Liver (tissue), 9 donors: ENCODE data around the gene IYD. TPM values are rescaled to one million over a fixed set of nuclear protein-coding genes. Genes with fewer than 3 reads are reported as not detected.
"Not testable (repeated sequence)": the region's sequence is repeated elsewhere in the genome, so short reads cannot be mapped to it uniquely, and the experiment has no call there.

Source experiments
- DNase-seq: peaks from one replicate; pipeline ENCODE4 v3.0.0-alpha.2; 2017; ENCODE audit warnings: low spot score
- H3K27ac ChIP-seq, 2 donors: one replicate each; pipeline ENCODE4 v1.7.0; 2013; ENCODE audit warnings: inconsistent platforms in 2 of 2, low read length in 2 of 2, control low read depth in 1 of 2, low read depth in 1 of 2, mild to moderate bottlenecking in 1 of 2
- H3K27me3 ChIP-seq, 4 donors: one replicate each; pipeline versions ENCODE4 v1.6.1 to v1.7.0; 2013; ENCODE audit warnings: low read length in 3 of 4, inconsistent platforms in 1 of 4, mild to moderate bottlenecking in 1 of 4, moderate library complexity in 1 of 4; ENCODE audit not compliant: control insufficient read depth in 4 of 4, insufficient read depth in 4 of 4
- H3K36me3 ChIP-seq, 4 donors: one replicate each; pipeline versions ENCODE4 v1.6.1 to v1.7.0; 2013; ENCODE audit warnings: low read length in 3 of 4, mild to moderate bottlenecking in 3 of 4, low read depth in 1 of 4, moderate library complexity in 1 of 4; ENCODE audit not compliant: control insufficient read depth in 4 of 4, insufficient read depth in 3 of 4
- H3K4me1 ChIP-seq, 4 donors: one replicate each; pipeline versions ENCODE4 v1.6.1 to v1.7.0; 2013; ENCODE audit warnings: low read length in 3 of 4, mild to moderate bottlenecking in 3 of 4, moderate library complexity in 1 of 4; ENCODE audit not compliant: control insufficient read depth in 4 of 4, insufficient read depth in 4 of 4
- H3K4me3 ChIP-seq, 3 donors: one replicate each; pipeline versions ENCODE4 v1.6.1 to v1.7.0; 2013; ENCODE audit warnings: low read length in 3 of 3, control low read depth in 1 of 3, low read depth in 1 of 3, mild to moderate bottlenecking in 1 of 3
- H3K9ac ChIP-seq, 2 donors: one replicate each; pipeline ENCODE4 v1.7.0; 2013; ENCODE audit warnings: low read length in 2 of 2, mild to moderate bottlenecking in 2 of 2, moderate library complexity in 2 of 2, control low read depth in 1 of 2, low read depth in 1 of 2
- H3K9me3 ChIP-seq, 4 donors: one replicate each; pipeline versions ENCODE4 v1.6.1 to v1.7.0; 2013; ENCODE audit warnings: low read length in 3 of 4; ENCODE audit not compliant: control insufficient read depth in 4 of 4
- EGR1 ChIP-seq, 2 donors: IDR thresholded peaks; 2 replicates each; pipeline ENCODE4 v1.6.1; 2016 to 2018; ENCODE audit warnings: antibody characterized with exemption in 2 of 2, low read depth in 2 of 2
- FOXA1 ChIP-seq: IDR thresholded peaks from 2 replicates; pipeline ENCODE4 v1.6.1; 2016; ENCODE audit warnings: antibody characterized with exemption
- FOXA2 ChIP-seq: IDR thresholded peaks from 2 replicates; pipeline ENCODE4 v1.6.1; 2016; ENCODE audit warnings: antibody characterized with exemption
- GABPA ChIP-seq, 2 donors: IDR thresholded peaks in 1 of 2; conservative IDR thresholded peaks in 1 of 2; 2 replicates each; pipeline ENCODE4 v1.6.1; 2016; ENCODE audit warnings: antibody characterized with exemption in 2 of 2, mild to moderate bottlenecking in 1 of 2, moderate library complexity in 1 of 2
- HNF4A ChIP-seq, 2 donors: conservative IDR thresholded peaks; 2 replicates each; pipeline ENCODE4 v1.6.1; 2016; ENCODE audit warnings: antibody characterized with exemption in 2 of 2, mild to moderate bottlenecking in 2 of 2
- JUND ChIP-seq, 2 donors: IDR thresholded peaks; 2 replicates each; pipeline ENCODE4 v1.6.1; 2016; ENCODE audit warnings: antibody characterized with exemption in 2 of 2
- NR2F2 ChIP-seq: IDR thresholded peaks from 2 replicates; pipeline ENCODE4 v1.6.1; 2016; ENCODE audit warnings: antibody characterized with exemption
- RXRA ChIP-seq, 2 donors: IDR thresholded peaks; 2 replicates each; pipeline ENCODE4 v1.6.1; 2017 to 2018; ENCODE audit warnings: antibody characterized with exemption in 2 of 2, mild to moderate bottlenecking in 1 of 2
- YY1 ChIP-seq: IDR thresholded peaks from 2 replicates; pipeline ENCODE4 v1.6.1; 2016; ENCODE audit warnings: antibody characterized with exemption, mild to moderate bottlenecking
- WGBS: extraction: QIAGEN DNeasy Blood & Tissue Kit; methylation state at CpG from one replicate; pipeline ENCODE4 v1.1.7; 2013; 5-methylcytosine and 5-hydroxymethylcytosine counted together
- polyA plus RNA-seq, 2 donors: library from polyadenylated mRNA; stranded (reverse) in 1 of 2; unstranded in 1 of 2; fragments of 200-250 nt in 1 of 2; fragments of >200 nt in 1 of 2; fragmentation: Nextera tagmentation in 1 of 2; extraction: Ambion mirVana in 1 of 2; gene quantifications; one replicate each; pipeline versions ENCODE4 v1.2.1 to v1.2.3, GENCODE V29; 2013 to 2015
- total RNA-seq, 2 donors: library from RNA; depleted of rRNA; stranded (reverse); fragments of >200 nt; gene quantifications; one replicate each; pipeline ENCODE4 v1.2.3, GENCODE V29; 2014
- TF ChIP-seq, protein P1 (sequence below): fragments of 150-350 bp; IDR thresholded peaks from 2 replicates; pipeline ENCODE4 v1.5.1; 2017; ENCODE audit warnings: improper control_type of control experiment, low read depth, low read length; ENCODE audit not compliant: missing input control
- TF ChIP-seq, protein P2 (sequence below): IDR thresholded peaks from 2 replicates; pipeline ENCODE4 v1.6.1; 2016; ENCODE audit warnings: antibody characterized with exemption
- TF ChIP-seq, protein P3 (sequence below): IDR thresholded peaks from 2 replicates; pipeline ENCODE4 v1.6.1; 2016; ENCODE audit warnings: antibody characterized with exemption, mild to moderate bottlenecking
- donor health status: healthy.
- donor health status: healthy.
- donor health status: healthy.
- donor health status: healthy.
- donor health status: healthy.

Gene IYD
- total and polyA plus RNA-seq, 4 donors: 1.6 to 6.2 (median 2.6) TPM

DNA sequence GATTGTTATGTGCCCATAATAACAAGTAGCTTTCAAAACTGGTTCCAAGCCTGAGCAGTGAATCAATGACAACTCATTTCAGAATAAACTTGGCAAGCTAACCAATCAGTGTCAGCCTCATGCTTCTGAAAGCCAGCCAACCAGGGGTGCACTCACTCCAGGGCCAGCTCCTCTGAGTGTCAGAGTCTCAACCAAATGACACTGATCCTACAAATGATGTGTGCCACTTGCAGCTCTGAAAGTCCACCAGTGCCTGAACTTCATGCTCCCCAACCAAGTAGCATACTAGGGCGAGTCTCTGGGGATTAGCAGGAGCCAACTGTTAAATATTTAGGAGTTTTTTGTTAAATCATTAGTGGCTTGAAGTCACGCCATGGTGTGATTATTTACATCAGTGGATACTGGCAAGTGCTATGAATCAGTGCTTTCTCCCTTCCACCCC lies 4.5 kb downstream of the IYD start:
- H3K27ac ChIP-seq: no peak overlapping the region
- TF ChIP-seq, protein P1, sequence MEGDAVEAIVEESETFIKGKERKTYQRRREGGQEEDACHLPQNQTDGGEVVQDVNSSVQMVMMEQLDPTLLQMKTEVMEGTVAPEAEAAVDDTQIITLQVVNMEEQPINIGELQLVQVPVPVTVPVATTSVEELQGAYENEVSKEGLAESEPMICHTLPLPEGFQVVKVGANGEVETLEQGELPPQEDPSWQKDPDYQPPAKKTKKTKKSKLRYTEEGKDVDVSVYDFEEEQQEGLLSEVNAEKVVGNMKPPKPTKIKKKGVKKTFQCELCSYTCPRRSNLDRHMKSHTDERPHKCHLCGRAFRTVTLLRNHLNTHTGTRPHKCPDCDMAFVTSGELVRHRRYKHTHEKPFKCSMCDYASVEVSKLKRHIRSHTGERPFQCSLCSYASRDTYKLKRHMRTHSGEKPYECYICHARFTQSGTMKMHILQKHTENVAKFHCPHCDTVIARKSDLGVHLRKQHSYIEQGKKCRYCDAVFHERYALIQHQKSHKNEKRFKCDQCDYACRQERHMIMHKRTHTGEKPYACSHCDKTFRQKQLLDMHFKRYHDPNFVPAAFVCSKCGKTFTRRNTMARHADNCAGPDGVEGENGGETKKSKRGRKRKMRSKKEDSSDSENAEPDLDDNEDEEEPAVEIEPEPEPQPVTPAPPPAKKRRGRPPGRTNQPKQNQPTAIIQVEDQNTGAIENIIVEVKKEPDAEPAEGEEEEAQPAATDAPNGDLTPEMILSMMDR: no peak
- TF ChIP-seq FOXA1: no peak
- no peak for TF ChIP-seq EGR1 (IDR thresholded peaks at IDR 0.05; ENCODE audit: low read depth in 2 of 2)
- no peak for TF ChIP-seq JUND (IDR thresholded peaks at IDR 0.05)
- TF ChIP-seq HNF4A (conservative IDR thresholded peaks at IDR 0.05): peak in 1 of 2 donors; percentile 52
- TF ChIP-seq RXRA (IDR thresholded peaks at IDR 0.05): peak in 1 of 2 donors; percentile 33
- TF ChIP-seq FOXA2: no peak
- TF ChIP-seq, protein P2, sequence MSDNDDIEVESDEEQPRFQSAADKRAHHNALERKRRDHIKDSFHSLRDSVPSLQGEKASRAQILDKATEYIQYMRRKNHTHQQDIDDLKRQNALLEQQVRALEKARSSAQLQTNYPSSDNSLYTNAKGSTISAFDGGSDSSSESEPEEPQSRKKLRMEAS: no peak
- TF ChIP-seq NR2F2: no peak
- H3K9ac ChIP-seq: no peak overlapping the region
- H3K36me3 ChIP-seq: no peaks in the 10 kb centered on the region
- WGBS: 81% methylated on average over 2 of the region's 2 CpGs
- H3K4me1 ChIP-seq: peaks cover 4 to 61% (median 40%) of the 10 kb centered on the region in 4 donors
- no peaks in the 10 kb centered on the region for H3K9me3 ChIP-seq
- no peak overlapping the region for H3K4me3 ChIP-seq
- DNase-seq: no peak
- no peaks in the 10 kb centered on the region for H3K27me3 ChIP-seq

DNA sequence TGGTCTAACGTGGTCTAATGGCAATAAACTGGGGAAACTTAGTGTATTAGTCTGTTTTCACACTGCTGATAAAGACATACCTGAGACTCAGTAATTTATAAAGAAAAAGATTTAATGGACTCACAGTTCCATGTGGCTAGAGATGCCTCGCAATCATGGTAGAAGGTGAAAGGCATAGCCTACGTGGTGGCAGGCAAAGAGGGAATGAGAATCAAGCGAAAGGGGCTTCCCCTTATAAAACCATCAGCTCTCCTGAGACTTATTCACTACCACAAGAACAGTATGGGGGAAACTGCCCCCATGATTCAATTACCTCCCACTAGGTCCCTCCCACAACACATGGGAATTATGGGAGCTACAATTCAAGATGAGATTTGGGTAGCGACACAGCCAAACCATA lies 5.5 kb downstream of the IYD start:
- not testable (repeated sequence) for H3K9ac ChIP-seq, H3K27ac ChIP-seq, H3K9me3 ChIP-seq, H3K27me3 ChIP-seq, H3K36me3 ChIP-seq, DNase-seq, H3K4me3 ChIP-seq
- peaks cover 2 to 50% (median 37%) of the 10 kb centered on the region in 4 donors for H3K4me1 ChIP-seq
- WGBS: 59% methylated on average over 5 of the region's 5 CpGs

DNA sequence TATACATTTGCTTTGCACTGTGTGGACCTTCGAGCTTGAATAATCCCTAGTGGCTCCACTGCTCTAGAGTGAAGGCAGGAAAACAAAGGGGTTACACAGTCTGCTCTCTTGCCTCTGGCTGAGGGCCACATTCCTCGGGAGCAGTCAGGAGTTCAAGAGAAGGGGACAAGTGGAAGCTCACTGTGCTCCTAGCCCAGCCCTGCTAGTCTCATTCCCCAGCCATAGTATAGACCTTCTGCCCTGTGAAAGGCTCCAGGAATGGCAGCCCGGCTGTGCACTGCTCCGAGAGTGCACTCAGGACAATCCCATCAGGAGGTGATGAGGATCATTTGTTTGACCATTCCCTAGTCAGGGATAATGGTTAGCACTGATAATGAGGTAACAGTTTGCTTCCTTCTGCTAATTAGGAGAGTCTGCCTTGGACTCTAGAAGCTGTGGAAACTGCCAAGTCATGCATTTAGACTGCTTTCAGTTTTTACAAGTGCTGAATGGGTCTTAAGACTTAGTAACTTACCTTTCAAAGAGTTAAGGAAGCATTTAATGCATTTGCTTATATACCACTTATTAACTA lies 8.5 kb downstream of the IYD start:
- 47% methylated on average over 4 of the region's 4 CpGs for WGBS
- Histone ChIP-seq H3K9me3 (no peaks in the 10 kb centered on the region), H3K27me3 (no peaks in the 10 kb centered on the region), H3K27ac (no peak overlapping the region), H3K4me1 (peaks cover 0 to 24% (median 12%) of the 10 kb centered on the region in 4 donors), H3K36me3 (no peaks in the 10 kb centered on the region), H3K9ac (no peak overlapping the region), H3K4me3 (no peak overlapping the region)
- TF ChIP-seq YY1: peak; percentile 22
- peak in 1 of 2 donors; percentile 9 for TF ChIP-seq RXRA (IDR thresholded peaks at IDR 0.05)
- TF ChIP-seq GABPA (IDR thresholded peaks at IDR 0.05 in 1 of 2, conservative IDR thresholded peaks at IDR 0.05 in 1 of 2): no peak
- no peak for TF ChIP-seq FOXA1
- TF ChIP-seq, protein P3, sequence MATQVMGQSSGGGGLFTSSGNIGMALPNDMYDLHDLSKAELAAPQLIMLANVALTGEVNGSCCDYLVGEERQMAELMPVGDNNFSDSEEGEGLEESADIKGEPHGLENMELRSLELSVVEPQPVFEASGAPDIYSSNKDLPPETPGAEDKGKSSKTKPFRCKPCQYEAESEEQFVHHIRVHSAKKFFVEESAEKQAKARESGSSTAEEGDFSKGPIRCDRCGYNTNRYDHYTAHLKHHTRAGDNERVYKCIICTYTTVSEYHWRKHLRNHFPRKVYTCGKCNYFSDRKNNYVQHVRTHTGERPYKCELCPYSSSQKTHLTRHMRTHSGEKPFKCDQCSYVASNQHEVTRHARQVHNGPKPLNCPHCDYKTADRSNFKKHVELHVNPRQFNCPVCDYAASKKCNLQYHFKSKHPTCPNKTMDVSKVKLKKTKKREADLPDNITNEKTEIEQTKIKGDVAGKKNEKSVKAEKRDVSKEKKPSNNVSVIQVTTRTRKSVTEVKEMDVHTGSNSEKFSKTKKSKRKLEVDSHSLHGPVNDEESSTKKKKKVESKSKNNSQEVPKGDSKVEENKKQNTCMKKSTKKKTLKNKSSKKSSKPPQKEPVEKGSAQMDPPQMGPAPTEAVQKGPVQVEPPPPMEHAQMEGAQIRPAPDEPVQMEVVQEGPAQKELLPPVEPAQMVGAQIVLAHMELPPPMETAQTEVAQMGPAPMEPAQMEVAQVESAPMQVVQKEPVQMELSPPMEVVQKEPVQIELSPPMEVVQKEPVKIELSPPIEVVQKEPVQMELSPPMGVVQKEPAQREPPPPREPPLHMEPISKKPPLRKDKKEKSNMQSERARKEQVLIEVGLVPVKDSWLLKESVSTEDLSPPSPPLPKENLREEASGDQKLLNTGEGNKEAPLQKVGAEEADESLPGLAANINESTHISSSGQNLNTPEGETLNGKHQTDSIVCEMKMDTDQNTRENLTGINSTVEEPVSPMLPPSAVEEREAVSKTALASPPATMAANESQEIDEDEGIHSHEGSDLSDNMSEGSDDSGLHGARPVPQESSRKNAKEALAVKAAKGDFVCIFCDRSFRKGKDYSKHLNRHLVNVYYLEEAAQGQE: peak; percentile 27
- DNase-seq: no peak
